AG09309 (cell line): Measurements from ENCODE around the gene SEMA3G.

Experiments
- DNase-seq: peaks from one replicate; pipeline ENCODE4 v3.0.0-alpha.2; 2010; ENCODE audit warnings: low read depth
- H3K4me3 ChIP-seq: 2 replicates; pipeline ENCODE4 v1.5.1; 2011; ENCODE audit warnings: mild to moderate bottlenecking, low read depth, low read length, moderate library complexity; ENCODE audit not compliant: control insufficient read depth
- TF ChIP-seq, protein P1 (sequence below): IDR thresholded peaks from 2 replicates; pipeline ENCODE4 v1.5.1; 2011; ENCODE audit warnings: mild to moderate bottlenecking, low read depth, low read length, inconsistent platforms; ENCODE audit not compliant: insufficient read depth, control insufficient read depth; ENCODE audit errors: missing control alignments

The SEMA3G gene

DNA sequence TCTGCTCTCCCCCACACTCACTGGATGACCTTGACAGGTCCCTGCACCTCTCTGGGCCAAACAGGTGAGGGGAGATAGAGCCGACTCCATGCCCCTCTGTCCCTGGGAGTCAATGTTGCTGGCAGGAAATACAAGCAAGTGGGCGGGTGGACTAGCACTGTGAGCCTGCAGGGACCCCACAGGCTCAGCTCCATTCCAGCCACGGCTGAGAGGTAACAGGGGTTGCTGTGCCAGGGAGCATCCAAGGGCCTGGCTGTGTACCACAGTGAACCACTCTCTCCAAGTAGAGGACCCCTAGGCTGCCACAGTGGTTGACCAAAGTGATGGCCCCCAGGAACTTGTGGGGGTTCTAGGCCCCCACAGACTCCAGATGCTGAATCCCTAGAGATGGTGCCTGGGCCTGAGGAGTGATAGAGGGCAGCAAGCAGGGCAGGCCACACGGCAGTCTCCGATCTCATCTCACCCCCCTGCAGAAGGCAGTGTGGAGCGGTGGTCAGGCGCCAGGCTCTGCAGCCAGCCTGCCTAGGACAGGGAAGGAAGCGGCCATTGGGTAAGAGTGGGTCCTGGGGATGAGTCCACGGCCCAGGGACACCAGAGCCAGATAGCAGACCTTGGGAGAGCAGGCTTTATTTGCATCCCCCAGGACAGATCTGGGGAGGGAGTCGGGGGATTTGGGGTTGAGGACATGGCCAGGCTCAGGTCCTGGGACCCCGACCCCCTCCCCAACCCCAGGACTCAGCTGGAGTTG lies 5.8 kb upstream of the SEMA3G start:
- no peak overlapping the region for H3K4me3 ChIP-seq
- no peak for DNase-seq
- TF ChIP-seq, protein P1, sequence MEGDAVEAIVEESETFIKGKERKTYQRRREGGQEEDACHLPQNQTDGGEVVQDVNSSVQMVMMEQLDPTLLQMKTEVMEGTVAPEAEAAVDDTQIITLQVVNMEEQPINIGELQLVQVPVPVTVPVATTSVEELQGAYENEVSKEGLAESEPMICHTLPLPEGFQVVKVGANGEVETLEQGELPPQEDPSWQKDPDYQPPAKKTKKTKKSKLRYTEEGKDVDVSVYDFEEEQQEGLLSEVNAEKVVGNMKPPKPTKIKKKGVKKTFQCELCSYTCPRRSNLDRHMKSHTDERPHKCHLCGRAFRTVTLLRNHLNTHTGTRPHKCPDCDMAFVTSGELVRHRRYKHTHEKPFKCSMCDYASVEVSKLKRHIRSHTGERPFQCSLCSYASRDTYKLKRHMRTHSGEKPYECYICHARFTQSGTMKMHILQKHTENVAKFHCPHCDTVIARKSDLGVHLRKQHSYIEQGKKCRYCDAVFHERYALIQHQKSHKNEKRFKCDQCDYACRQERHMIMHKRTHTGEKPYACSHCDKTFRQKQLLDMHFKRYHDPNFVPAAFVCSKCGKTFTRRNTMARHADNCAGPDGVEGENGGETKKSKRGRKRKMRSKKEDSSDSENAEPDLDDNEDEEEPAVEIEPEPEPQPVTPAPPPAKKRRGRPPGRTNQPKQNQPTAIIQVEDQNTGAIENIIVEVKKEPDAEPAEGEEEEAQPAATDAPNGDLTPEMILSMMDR: no peak

DNA sequence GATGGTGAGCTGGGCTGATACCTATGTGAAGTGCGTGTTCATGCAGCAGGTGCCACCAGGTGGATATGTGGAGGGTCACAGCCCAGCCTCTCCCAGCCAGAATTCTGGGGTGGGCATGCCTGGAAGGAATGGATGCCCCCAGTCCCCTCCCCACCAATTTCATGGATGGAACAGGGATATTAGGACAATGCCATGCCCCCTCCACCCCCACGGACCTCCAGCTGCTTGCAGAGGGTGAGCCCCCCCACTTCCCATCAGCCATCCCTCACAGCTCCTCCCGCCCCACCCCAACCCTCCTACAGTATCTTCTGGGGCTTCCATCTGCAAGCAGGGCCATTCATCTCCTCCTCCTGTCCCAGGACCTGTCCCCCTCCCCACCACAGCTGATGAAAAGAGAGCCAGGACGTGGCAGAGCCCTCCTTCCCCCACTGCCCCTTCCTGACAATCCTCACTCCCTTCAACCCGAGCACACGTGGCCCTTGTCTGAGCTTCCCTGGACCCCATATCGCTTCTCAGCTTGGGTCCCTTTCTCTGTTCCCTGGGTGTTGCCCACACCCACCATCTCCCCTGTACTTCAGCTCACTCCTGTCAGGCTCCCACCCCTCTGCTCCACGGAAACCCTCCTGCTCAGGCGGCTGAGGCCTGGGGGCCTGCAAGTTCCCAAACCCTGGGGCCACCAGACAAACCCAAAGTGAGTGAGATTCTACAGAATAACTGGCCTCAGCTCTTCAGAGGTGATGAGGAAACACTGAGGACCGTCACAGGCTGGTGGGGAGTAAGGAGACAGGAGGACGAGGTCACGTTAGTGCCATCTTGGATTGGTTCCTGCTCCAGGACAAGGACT lies 2.8 kb upstream of the SEMA3G start:
- DNase-seq: no peak
- TF ChIP-seq, protein P1: no peak
- no peak overlapping the region for H3K4me3 ChIP-seq

GRCh38 chr3:52446631-52447511 lies 2.0 kb upstream of the SEMA3G start:
- TF ChIP-seq, protein P1: peak; percentile 99
- no peak overlapping the region for H3K4me3 ChIP-seq
- DNase-seq: no peak

- H3K4me3 ChIP-seq: no peak overlapping the region
- TF ChIP-seq, protein P1: no peak
- DNase-seq: no peak
These were observed 1.1 kb upstream of the SEMA3G start for GRCh38 chr3:52446042-52446441.

- no peak overlapping the region for H3K4me3 ChIP-seq
- no peak for DNase-seq
- TF ChIP-seq, protein P1: no peak
These were observed 864 bp downstream of the SEMA3G start for GRCh38 chr3:52443791-52444687.
